NCI-H226 (cell line): ENCODE data around the gene KRTAP2-2.
"Not testable (repeated sequence)": the region's sequence is repeated elsewhere in the genome, so short reads cannot be mapped to it uniquely, and the experiment has no call there.

Experiments
- DNase-seq: peaks from one replicate; pipeline ENCODE4 v3.0.0-alpha.2; 2015

Gene KRTAP2-2

DNA sequence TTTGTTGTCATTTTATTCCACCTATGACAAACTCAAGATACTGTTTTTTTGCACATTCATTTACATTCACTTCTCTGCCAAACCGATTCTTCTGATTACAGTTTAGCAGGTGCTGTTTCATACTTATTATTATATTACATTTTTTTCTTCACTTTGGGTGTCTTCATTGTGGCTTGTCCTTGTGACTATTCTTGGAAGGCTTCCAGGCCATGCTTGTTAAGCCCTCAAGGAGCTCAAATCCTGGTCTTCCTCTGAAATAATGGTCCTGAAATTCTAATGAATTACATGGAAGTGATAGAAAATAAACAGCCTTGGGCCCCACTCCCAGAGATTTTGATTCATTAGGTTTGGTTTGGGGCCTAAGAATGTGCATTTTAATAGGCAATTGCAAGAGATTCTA, 9.3 kb upstream of the KRTAP2-2 start:
- DNase-seq: no peak

DNA sequence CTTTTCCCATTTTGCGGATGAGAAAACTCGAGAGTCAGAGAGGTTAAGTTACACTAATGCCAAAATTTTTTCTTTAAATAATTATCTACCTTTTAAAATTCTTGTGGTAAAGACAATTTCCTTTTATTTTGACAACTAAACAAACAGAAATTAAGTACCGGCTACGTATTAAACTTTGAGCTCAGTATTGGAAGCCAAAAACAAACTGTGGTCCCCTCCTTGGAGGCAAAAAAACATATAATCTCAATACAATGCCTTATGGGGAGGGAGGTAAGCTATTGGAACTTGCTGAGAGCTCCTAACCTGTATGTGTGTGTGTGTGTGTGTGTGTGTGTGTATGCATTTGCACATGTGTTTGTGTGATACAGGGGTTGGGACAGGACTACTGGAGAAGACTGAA, 8.4 kb upstream of the KRTAP2-2 start:
- no peak for DNase-seq

DNA sequence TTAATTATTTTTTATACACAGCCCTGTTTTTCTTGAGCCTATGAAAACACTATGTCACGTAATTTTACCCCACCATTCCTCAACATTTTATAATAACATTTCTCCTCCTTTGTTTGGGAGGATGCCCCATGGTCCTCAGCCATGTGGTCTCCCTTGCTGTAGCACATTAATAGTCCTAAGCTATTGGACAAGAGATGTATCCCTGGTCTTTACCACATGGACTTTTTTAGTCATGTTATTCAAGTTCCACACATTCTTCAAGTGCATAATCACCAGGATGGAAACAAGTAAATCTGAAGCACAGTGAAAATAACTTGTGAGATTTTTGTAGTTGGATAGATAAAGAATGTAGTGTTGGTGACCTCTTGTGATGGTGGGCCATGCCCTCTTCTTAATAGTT, 6.9 kb upstream of the KRTAP2-2 start:
- DNase-seq: peak; percentile 91

DNA sequence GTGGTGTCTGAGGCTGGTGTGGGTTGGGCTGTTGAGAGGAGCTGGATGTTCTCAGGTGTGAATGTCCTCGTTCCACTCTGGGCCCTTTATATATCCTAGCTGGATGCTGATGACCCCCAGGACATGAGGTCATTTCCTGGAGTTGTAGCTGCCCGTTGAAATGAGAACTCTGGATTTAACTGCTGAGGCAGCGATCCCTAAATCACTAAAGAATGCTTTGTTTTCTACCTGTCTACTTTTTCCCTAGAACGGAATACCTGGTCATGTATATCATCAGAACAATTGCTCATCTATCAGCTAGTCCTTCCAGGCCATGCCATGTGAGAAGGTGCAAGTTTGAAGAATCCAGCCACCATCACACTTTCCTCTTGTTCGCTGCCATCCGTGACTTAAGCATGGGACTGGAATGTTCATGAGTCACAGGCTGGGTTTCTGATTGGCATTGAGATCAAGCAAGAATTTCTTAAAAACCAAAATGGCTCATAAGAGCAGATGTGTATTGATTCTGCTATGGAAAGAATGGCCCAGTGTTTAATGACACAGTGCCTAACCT, 5.1 kb upstream of the KRTAP2-2 start, which contains the start of gene KRTAP2-3:
TSS of gene KRTAP2-3 (minus strand) at position 63 of the 553 bp plus-strand sequence. CDS start 64 bp downstream, outside the sequence.
- DNase-seq: peak; percentile 84

DNA sequence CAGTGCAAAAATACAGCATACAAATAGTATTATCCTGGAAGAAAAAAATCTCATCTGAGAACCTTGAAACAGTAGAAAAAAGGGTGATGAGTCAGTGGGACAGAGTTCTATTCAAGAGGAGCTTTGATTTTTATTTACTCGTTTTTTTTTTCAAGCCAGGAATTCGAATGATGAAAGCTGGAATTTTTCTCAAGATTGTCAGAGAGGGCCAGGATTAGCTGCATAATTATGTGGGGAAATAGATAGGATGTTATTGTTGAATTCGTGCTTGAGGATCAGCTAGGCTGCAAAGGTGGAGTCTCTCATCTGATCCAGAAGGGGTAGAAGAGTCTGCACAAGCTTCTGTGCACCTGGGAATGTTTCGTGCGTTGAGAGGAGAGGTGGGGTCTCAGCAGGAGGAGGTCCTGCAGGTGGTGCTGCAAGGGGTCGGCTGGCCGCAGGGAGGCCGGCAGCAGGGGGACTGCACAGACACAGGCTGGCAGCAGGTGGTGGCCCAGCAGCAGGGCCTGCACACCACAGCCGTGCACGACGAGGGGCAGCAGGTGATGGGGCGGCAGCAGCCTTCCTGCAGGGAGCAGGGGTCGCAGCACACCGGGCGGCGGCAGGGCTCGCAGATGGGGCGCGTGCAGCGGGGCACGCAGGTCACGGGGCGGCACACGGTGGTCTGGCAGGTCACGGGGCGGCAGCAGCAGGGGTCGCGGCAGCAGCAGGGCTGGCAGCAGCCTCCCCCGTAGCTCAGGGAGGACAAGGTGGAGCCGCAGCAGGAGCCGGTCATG, 4.4 kb upstream of the KRTAP2-2 start:
- peak; percentile 80 for DNase-seq

DNA sequence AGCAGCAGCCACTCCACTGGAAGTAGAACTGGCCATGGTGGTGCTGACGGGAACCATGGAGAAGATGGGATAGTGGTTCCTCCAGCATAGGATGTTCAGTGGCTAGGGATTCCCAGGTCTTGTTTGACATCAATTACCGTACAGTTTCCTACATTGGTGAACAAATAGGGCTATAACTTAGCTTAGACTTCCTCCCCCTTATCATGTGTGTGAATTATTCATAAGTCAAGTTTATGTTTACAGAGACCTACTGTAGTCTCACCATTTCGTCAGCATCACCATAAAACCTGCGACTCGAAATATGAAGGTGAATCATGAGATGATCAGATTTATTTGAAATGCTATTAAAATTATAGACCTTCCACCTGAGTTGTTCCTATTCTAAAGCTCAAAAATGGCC, 3.7 kb upstream of the KRTAP2-2 start:
- no peak for DNase-seq

DNA sequence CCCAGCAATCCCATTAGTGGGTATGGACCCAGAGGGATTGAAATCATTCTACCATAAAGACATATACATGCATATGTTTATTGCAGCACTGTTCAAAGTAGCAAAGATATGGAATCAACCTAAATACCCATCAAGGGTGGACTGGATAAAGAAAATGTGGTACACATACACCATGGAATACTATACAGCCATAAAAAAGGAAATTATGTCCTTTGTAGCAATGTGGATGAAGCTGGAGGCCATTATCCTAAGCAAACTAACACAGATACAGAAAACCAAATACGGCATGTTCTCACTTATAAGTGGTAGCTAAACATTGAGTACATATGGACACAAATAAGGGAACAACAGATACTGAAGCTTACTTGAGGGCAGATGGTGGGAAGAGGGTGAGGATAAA, 2.5 kb upstream of the KRTAP2-2 start:
- no peak for DNase-seq

DNA sequence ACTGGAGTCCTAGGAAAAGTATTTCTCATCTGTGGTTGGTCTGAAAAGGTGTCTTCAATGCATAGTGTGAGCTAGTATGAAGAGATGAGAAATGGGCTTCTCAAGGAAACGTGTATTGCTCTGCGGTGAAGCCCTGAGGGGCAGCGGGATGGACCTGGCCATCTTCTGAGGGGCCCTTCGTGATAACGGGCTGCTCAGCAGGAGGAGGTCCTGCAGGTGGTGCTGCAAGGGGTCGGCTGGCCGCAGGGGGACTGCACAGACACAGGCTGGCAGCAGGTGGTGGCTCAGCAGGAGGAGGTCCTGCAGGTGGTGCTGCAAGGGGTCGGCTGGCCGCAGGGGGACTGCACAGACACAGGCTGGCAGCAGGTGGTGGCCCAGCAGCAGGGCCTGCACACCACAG, 474 bp downstream of the KRTAP2-2 start:
- not testable (repeated sequence) for DNase-seq

DNA sequence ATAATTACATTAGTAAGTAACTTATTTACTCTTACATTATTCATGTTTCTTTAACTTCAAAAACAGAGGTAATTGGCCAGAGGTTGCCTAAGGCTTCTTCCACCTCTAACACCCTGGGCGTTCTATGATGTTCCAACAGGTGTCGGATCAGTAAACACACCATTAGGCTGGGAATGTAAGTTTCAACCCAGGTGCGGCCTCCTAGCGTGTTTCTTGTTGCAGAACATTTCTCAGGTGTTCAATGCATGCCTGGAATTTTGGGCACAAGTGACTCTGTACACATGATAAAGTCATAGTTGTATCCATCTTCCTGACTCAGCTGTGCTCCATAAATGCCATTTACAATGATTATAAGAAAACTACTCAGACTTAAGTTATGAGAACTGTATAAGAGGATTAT, 1.0 kb downstream of the KRTAP2-2 start:
- DNase-seq: no peak

DNA sequence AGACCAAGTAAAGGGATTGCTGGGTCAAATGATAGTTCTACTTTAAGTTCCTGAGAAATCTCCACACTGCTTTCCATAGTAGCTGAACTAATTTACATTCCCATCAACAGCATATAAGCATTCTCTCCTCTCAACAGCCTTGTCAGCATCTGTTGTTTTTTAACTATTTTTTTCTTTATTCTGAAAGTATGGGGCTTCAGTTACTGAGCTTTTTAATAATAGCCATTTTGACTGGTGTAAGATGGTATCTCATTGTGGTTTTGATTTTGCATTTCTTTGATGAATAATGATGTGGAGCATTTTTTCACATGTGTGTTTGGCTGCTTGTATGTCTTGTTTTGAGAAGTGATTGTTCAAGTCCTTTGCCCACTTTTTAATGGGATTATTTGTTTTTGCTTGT, 2.5 kb downstream of the KRTAP2-2 start:
- DNase-seq: no peak

DNA sequence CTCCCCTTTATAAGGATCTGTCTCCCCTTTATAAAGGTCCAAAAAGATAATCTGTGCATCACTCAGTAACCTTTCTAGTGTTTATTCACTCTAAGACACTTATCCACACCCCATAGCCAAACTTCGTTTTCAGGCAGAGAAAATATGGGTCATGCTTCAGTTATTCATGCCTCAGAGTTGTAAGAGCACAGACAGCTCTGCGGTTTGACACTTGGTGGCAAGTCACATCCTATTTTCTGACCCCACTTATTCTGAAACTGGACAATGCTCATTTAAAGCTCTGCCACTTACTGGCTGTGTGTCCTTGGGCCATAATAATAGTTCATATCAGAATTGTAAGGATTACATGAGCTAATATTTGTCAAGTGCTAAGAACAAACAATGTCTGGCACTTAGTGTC, 5.9 kb downstream of the KRTAP2-2 start:
- DNase-seq: no peak

DNA sequence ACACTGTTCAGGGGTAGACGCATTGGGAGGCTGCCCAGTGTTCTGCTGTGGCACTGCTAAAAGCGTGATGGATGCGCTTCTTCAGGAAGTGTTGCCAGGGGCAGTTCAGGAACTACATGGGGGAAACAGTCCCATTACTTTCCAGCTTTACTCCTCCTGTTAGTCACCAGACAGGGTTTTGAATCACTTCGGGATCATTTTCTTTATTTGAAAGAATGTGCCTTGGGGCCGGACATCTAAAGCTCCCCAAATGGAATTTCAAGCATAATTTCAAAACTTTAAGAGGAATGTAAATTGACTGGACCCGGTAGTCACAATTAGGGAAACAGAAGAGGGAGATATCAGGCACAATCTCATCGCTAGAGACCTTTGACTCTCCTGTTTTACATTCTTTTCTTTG, 6.6 kb downstream of the KRTAP2-2 start:
- no peak for DNase-seq

DNA sequence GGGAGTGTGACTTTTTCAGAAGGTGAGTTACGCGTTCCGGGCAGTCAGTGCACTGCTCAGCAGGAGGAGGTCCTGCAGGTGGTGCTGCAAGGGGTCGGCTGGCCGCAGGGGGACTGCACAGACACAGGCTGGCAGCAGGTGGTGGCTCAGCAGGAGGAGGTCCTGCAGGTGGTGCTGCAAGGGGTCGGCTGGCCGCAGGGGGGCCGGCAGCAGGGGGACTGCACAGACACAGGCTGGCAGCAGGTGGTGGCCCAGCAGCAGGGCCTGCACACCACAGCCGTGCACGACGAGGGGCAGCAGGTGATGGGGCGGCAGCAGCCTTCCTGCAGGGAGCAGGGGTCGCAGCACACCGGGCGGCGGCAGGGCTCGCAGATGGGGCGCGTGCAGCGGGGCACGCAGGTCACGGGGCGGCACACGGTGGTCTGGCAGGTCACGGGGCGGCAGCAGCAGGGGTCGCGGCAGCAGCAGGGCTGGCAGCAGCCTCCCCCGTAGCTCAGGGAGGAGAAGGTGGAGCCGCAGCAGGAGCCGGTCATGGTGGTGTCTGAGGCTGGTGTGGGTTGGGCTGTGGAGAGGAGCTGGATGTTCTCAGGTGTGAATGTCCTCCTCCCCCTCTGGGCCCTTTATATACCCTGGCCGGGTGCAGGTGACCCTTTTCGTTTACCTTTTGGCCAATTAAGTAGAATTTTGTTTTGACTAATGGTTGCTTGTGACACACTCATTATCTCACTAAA, 8.1 kb downstream of the KRTAP2-2 start, which contains the start of gene KRTAP2-1:
TSS of gene KRTAP2-1 (minus strand) at position 582 of the 731 bp plus-strand sequence. CDS start at position 533, 49 bp downstream.
- not testable (repeated sequence) for DNase-seq

DNA sequence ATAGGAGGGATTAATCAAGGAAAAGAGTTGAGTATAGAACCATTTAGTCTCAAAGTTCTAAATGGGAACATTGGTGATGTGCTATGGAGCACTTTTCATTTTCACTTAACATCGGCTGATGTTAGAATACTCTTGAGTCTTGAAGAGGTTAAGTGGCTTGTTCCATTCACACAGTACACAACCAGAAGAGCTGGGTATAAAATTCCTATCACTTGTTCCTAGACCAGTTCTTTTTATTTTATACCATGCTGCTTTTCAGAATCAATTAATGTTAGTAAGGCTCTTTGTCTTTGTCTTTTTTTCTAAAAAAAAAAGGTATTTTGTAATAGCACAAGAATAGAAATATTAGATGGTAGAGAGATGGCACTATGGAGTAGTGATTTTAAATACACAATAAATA, 12.1 kb downstream of the KRTAP2-2 start:
- DNase-seq: no peak

DNA sequence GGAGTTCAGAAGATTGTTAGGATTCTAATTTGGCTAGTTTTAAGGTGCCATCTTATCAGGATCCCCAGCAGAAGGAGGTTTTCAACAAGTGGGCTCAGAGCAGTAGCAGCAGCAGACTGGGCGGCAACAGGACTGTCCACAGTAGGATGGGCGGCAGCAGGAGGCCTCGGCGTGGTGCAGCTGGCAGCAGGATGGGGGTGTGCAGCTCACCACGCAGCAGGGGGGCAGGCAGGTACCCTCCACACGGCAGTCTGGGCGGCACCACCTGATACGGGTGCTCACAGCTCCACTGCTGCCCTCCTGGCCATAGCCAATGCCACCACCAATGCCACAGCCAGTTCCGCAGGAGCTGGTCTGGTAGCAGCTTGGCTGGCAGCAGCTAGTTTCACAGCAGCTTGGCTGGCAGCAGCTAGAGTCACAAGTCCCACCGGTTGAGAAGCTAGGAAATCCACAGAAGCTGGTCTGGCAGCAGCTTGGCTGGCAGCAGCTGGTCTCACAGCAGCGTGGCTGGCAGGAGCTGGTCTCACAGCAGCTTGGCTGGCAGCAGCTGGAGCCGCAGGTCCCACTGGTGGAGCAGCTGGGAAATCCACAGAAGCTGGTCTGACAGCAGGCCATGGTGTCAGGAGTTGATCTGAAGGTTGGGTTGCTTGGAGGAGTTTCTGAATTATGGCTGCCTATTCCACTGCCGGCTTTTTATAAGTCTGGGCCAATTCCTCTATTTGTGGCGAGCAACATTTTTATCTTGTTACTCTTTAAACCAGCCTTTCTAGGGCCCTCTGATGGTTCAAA, 14.1 kb downstream of the KRTAP2-2 start, which contains the start of gene KRTAP1-1:
TSS of gene KRTAP1-1 (minus strand) at position 668 of the 789 bp plus-strand sequence. CDS start at position 615, 53 bp downstream.
- not testable (repeated sequence) for DNase-seq

DNA sequence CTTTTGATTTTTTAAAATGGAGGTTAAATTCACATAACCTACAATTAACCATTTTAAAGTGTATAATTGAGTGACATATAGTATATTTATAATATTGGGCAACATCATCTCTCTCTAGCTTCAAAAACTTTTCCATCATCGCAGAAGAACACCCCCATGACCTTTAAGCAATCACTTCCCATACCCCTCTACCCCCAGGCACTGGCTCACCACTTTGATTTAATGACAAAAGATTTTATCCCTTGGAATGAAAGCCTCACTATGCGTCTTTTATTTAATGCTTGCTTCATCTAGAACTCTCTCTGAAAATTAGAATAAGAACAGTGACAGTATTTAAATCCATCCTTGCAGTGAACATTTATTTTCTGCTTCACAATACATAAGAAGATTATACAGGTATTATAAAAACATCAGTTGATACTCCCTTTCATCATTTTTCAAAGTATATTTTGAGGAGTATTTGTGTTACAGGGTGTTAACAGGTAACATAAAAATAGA, 17.1 kb downstream of the KRTAP2-2 start:
- DNase-seq: no peak

DNA sequence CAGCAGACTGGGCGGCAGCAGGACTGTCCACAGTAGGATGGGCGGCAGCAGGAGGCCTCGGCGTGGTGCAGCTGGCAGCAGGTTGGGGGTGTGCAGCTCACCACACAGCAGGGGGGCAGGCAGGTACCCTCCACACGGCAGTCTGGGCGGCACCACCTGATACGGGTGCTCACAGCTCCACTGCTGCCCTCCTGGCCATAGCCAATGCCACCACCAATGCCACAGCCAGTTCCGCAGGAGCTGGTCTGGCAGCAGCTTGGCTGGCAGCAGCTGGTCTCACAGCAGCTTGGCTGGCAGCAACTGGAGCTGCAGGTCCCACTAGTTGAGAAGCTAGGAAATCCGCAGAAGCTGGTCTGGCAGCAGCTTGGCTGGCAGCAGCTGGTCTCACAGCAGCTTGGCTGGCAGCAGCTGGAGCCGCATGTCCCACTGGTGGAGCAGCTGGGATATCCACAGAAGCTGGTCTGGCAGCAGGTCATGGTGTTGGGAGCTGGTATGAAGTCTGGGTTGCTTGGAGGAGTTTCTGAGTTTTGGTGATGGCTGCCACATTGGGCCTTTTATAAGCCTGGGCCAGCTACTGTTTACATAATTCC, 20.6 kb downstream of the KRTAP2-2 start, which contains the start of gene KRTAP1-3:
TSS of gene KRTAP1-3 (minus strand) at position 529 of the 590 bp plus-strand sequence. CDS start at position 476, 53 bp downstream.
- not testable (repeated sequence) for DNase-seq

DNA sequence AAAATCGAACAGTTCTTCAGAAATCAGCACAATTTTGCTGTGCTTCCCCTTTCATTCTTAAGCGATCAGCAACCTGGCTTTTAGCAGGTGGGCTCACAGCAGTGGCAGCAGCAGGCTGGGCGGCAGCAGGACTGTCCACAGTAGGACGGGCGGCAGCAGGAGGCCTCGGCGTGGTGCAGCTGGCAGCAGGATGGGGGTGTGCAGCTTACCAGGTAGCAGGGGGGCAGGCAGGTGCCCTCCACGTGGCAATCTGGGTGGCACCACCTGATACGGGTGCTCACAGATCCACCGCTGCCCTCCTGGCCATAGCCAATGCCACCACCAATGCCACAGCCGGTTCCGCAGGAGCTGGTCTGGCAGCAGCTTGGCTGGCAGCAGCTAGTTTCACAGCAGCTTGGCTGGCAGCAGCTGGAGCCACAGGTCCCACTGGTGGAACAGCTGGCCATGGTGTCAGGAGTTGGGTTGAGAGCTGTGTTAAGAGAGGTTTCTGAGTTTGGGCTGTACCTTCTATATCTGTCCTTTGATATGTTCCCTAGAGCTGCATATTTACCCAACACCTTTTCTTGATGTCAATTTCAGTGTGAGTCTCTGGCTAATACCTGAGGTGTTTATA, 25.3 kb downstream of the KRTAP2-2 start, which contains the start of gene KRTAP1-4:
TSS of gene KRTAP1-4 (minus strand) at position 563 of the 613 bp plus-strand sequence. CDS start at position 446, 117 bp downstream.
- no peak for DNase-seq

DNA sequence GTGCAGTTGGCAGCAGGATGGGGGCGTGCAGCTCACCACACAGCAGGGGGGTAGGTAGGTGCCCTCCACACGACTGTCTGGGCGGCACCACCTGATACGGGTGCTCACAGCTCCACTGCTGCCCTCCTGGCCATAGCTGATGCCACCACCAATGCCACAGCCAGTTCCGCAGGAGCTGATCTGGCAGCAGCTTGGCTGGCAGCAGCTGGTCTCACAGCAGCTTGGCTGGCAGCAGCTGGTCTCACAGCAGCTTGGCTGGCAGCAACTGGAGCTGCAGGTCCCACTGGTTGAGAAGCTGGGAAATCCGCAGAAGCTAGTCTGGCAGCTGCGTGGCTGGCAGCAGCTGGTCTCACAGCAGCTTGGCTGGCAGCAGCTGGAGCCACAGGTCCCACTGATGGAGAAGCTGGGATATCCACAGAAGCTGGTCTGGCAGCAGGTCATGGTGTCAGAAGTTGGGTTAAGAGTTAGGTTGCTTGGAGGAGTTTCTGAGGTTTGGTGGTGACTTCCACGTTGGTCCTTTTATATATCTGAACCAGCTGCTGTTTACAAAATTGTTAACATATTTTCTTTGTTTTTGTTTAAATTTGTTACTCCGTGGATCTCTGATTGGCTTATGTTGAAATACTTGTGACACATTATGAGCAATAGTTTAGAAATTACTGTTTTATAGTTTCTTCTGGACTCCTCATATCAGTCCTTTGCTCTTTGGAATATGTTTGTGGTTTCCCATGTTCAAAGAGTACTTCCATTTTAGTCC, 28.1 kb downstream of the KRTAP2-2 start, which contains the start of gene KRTAP1-5:
TSS of gene KRTAP1-5 (minus strand) at position 494 of the 757 bp plus-strand sequence. CDS start at position 441, 53 bp downstream.
- DNase-seq: peak; percentile 10

DNA sequence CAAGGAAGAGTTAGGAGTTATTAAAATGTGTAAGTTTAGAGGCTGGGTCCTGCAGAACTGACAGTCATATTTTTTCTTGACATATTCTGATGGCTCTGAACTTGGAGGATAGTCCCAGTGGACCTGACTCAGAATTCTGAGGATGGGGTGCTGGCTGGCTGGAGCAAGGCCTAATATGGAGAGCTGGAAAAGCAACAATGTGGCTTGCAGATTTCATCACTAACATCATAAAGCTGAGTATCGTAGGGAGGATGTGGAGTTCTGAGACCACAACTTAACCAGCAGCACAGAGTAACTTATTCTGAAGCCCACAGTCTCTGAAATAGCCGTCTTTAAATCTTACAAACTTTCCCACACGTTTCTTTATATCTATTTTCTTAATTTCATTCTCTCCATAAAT, 30.3 kb downstream of the KRTAP2-2 start:
- no peak for DNase-seq
